HG02943 (cell line): ENCODE data around the gene FBLN7.

Source experiments
- ATAC-seq: cut with Tn5 transposase; IDR thresholded peaks from one replicate; pipeline ENCODE4 v1.9.1; 2021; ENCODE audit warnings: mild to moderate bottlenecking, low read depth, moderate library complexity; ENCODE audit not compliant: unreplicated experiment

Gene FBLN7

DNA sequence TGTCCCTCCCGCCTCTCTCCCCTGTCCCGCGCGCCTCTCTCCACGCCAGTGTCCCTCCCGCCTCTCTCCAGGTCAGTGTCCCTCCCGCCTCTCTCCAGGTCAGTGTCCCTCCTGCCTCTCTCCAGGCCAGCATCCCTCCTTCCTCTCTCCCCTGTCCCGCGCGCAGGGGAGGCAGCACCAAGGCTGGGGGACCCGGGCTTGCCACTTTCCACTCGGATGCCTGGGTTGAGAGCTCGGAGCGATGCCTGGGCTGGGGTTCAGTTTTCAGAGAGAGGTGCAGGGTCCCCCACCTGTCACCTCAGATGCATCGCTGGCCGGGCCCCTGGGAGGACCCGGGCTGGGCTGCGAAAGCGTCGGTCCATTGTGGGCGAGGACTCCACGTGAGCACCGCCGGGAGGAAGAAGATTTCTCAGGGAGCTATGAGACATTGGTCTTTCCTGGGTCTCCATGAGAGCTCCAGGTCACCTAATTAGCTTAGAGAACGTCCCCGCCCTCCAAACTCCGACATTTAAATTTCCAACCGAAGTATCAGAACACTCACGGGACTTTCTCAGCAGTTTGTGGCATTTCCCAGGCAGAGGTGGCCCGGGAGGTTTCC, 2.1 kb downstream of the FBLN7 start:
- no peak for ATAC-seq

DNA sequence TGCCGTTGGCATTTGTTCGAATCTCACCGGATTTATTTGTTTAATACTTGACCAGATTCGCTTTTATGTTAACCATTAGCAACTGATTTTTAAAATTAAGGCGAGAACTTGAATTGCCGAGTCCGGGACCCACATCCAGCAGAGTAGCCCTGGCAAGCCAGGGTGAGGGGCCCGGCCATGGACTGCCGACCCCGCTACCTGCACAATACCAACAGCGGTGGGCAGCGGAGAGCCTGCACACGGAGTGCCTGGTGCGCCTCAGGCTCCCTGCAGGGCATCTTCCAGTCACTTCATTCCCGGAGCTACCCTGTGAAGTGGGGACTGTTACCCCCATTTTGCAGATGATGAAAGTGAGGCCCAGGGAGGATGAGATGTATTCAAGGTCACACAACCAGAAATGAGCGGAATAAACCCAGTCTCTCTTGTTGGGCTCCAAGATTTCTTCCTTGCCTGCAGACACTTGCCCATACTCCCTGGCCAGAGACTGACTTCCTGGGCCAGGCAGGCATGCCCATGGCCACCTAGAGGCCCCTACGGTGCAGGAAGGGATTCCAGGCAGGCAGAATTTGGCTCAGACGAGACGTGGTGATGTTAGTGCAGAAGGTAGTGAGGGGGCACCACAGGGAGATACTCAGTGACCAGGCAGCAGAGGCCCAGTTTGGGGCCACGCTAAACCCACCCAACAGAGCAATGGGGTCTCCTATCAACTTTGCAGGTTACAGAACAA, 2.9 kb downstream of the FBLN7 start:
- no peak for ATAC-seq

DNA sequence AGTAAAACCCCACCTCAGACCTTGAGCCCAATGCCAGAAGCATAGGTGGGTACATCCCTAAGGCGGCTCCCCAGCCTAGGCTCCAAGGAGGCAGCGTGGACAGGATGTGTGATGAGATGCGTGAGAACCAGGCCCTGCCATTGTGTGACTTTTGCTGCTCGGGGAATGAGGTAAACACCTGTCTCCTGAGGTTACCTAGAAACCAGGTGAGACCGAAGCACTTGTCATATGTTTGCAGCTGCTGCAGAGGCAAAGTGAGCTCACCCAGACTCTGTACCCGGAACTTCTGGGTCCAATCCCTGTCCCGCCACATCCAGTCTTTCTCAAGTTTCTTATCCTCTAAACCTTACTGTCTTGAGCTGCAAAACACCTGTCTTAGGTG, 3.4 kb downstream of the FBLN7 start:
- no peak for ATAC-seq

GRCh38 chr2:112142525-112143078, 4.4 kb downstream of the FBLN7 start:
- ATAC-seq = no peak

GRCh38 chr2:112143150-112143549, 5.0 kb downstream of the FBLN7 start:
- ATAC-seq = no peak

DNA sequence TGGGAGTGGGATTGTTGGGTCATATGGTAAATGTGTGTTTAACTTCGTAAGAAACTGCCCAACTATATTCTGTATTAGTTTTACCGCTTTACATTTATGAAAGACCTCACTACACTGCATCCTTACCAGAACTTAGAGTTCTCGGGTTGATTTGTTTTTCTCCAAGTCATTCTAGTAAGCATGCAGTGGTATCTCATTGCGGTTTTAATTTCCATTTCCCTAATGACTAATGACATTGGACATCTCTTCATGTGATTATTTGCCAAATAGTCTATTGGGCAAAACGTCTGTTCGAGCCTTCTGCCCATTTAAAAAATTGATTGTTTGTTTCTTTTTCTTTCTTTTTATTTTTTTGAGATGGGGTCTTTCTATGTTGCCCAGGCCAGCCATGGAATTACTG, 6.8 kb downstream of the FBLN7 start:
- ATAC-seq = no peak

DNA sequence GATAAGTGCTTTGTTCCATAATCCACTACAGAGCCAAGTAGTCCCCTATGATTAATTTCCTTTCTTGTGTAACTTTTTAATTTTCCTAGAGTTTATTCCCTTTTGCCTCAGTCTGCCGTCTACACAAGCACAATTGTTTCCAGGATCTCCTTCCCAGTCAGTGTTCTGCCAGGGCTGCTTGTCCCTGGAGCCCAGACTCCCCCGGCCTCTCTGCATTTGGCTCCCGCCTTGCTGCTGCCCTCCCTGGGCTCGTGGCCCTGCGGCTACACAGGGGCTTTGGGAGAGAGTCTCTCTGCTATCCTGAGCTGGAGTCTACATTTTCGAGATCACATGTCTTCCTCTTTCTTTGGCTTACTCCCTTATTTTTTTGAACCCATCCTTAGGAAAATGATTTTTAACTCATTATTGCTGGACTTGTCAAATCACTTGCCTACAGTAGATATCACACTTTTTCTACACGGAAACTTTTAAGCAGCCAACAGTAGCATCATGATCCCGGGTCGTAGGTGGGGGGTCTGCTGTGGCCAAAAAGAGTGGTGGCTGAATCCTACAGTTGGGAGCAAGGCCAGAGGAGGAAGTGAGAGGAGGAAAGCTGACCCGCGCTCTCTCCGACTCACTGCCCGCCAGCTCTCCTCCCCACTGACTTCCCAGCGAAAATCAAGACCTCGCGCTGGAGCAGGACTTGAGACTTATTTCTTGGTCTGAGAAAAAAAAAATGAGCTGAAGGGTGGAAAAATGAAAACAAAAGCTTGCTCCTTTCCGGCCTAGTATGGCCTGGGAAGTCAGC, 9.4 kb downstream of the FBLN7 start:
- no peak for ATAC-seq

DNA sequence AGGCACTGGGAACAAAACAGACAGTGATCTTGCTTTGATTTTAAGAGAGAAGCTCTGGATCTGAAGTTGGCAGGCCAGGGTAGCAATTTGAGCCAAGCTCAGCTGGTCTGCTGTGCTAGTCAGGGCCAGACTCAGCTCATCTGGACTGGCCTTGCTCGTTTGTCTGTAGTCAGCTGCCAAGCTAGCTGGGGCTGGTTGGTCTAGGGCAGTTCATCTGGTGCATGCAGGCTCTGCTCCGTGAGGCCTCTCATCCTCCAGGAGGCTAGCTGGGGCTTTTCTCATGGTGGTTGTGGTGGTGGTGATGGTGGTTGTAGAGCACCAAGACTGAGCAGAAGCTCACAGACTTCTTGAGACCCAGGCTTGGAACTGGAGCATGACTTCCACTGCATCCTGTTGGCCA, 10.3 kb downstream of the FBLN7 start:
- ATAC-seq = no peak

GRCh38 chr2:112149194-112149593, 11.0 kb downstream of the FBLN7 start:
- no peak for ATAC-seq

DNA sequence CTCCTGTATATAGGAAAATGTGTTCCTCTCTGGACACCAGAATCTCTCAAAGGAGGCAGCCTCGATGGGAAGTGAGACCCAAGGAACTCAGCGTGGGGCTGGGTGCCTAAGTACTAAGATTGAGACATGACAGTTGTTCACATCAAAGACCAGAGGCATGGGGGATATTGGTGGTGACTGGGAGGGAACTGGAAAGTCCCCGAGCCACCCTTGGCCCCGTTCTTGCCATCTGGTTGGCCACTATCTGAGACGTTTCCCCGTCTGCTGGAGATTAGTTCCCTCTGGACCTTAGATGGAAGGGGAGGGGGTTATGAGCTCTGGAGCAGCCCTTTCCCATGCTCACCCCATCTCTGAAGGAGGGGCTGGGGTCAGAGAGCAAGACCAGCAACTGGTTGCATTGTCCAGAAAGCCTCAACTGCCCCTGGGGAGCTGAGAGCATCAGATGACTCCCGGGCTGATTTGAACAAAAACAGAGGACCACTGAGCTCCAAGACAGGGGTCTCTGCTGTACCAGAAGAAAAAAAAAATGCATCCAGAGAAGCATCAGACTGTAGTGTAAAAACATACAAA, 11.8 kb downstream of the FBLN7 start:
- no peak for ATAC-seq

DNA sequence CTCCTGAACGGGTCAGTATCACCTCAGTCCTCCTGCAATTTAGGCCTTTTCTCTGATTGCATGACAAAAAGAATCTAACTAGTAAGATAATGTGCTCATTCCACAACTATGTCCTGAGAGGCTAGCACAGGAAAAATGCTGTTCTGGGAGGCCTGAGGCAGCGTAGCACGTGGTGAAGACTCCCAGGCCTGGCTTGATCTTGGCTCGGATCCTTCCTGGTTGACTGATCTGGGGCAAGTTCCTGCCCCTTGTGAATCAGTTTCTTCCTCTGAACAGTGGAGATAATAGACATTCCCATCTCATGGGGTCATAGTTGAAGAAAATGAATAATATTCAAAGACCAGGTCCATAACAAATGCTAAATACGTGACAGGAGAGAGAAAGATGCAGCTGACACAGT, 12.3 kb downstream of the FBLN7 start:
- ATAC-seq = no peak

DNA sequence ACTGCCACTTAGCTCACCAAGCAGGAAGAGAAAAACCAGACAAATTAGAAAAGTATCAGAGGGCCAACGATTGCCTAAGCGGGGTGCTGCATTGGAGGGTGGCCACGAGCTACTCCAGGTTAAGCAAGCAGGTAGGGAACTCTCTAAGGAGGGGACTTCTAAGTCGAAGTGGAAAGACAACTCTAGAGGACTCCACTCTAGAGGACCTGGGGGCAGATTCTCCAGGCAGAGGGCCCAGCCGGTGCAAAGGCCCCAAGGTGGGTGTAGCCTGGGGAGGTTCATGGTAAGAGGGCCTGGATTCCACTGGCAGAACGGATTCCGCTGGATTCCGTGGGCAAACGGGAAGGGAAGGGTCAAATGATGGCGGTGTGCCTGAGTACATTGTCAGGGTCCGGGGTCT, 12.7 kb downstream of the FBLN7 start:
- no peak for ATAC-seq

DNA sequence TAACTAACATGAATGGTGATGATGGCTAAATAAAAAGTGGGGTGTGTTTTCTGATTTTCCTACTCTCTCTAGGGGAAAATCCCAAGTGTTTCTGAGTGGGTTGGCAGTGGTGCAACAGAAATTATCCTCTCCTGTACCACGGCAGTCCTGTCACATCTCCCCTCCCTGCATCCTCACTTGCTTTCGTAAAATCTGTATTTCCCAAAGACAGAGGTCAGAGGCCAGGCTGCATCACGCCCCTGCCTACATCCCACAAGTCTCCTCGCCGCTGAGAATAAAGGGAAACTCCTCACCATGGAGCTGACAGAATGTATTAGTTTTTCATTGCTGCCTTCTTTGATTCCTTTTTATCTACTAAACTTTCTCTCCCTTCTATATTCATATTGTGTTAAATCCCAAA, 13.1 kb downstream of the FBLN7 start:
- ATAC-seq = no peak

GRCh38 chr2:112151701-112152440, 13.7 kb downstream of the FBLN7 start:
- no peak for ATAC-seq

GRCh38 chr2:112152476-112153178, 14.4 kb downstream of the FBLN7 start:
- ATAC-seq = no peak

- no peak for ATAC-seq
These were observed 14.9 kb downstream of the FBLN7 start for GRCh38 chr2:112153179-112153490.

DNA sequence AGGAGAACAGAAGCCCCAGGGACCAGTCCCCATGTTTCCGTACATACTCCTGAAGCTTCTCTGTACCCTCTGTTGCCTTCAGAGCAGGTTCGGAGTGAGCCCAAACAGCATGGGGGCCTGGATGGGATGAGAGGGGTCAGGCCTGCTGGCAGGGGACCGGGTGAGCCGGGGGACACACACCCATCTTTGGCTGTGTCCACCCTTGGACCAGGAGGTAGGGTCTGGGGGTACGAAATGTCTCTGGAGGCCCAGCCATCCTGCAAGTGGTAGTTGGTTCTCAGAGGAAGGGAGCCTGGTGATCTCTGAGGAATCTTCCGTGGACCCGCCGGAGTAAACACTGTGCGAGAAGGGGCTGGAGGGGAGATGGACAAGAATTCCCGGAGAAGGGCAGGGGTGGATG, 15.3 kb downstream of the FBLN7 start:
- ATAC-seq = no peak

DNA sequence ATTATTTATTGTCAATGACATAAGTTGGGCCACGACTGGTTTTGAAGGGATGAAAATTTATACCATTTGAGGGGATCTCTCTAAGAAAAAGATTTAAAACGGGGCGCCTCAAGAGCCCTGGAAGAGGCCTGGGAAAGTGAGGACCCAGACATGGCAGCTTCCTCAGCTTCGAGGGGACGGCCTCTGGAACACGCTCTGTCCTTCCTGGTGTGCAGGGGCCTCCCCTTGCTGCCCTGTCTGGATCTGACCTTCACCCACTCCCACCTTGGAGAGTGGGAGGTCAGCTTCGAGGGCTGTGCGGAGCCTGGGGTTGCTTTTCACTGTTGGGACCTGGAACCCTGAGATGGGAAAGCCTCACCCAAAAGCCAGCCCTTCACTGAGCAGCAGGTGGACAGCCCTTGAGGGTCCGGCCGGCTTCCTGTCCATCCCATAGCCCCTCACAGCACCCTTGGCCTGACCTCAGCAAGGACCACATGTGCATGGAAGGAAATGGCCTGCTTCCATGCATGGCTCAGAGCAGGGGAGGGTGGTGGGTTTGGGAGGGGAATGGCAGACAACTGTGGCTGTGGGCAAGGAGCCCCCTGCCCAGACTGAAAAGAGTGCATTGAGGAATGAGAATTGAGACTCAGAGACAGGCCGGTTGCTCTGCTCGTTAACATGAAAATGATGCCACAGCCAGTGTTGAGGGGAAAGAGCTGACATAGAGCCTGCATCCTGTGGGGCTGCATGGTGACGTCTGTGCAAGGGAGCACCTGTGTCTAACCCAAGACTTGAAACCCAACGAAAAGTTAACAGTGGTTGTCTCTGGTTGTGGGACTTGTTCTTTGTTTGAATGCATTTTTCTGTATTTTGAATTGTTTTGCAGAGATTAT, 16.3 kb downstream of the FBLN7 start:
- ATAC-seq = no peak
